A673 (cell line): ENCODE results near the gene ANKRD55. TPM values are rescaled to one million over a fixed set of nuclear protein-coding genes. Genes with fewer than 3 reads are reported as not detected.
"Not testable (repeated sequence)": the region's sequence is repeated elsewhere in the genome, so short reads cannot be mapped to it uniquely, and the experiment has no call there.

Experiments used
- BruUV-seq: library from RNA; stranded (reverse); fragments of 400-500 nt; replicated peaks from 2 replicates; lab custom pipeline; 2021; lab: Mats Ljungman, UMichigan
- CTCF ChIA-PET: fragments of 300-600 bp; sonication (Branson Sonifier 250); formaldehyde crosslinking; loops from one replicate; lab custom pipeline; 2022; ENCODE audit warnings: antibody characterized with exemption; lab: Charles Lee
- POLR2A ChIA-PET: fragments of 300-600 bp; sonication (Branson Sonifier 250); formaldehyde crosslinking; loops from one replicate; lab custom pipeline; 2022; ENCODE audit warnings: antibody characterized with exemption; ENCODE audit not compliant: low non-redundant PET; lab: Charles Lee
- DNase-seq: peaks from one replicate; pipeline ENCODE4 v3.0.0-alpha.2; 2015; ENCODE audit warnings: low spot score
- H3K27ac ChIP-seq: fragments of 200-600 bp; sonication (generic); 2 replicates; pipeline ENCODE4 v1.5.1; 2016; ENCODE audit warnings: mixed run types, low read depth, mild to moderate bottlenecking, mixed read lengths, antibody characterized with exemption, low read length; ENCODE audit not compliant: poor library complexity, severe bottlenecking
- H3K27me3 ChIP-seq: fragments of 200-600 bp; sonication (generic); replicated peaks from 2 replicates; pipeline ENCODE4 v1.6.1; 2017; ENCODE audit warnings: mixed run types, low read depth, mild to moderate bottlenecking, mixed read lengths, antibody characterized with exemption, low read length; ENCODE audit not compliant: insufficient read depth, poor library complexity
- H3K36me3 ChIP-seq: fragments of 200-600 bp; sonication (generic); 2 replicates; pipeline ENCODE4 v1.6.1; 2016; ENCODE audit warnings: mixed run types, mild to moderate bottlenecking, mixed read lengths, antibody characterized with exemption, low read length; ENCODE audit not compliant: insufficient read depth, poor library complexity, severe bottlenecking
- H3K4me1 ChIP-seq: fragments of 200-600 bp; sonication (generic); 2 replicates; pipeline ENCODE4 v1.6.1; 2017; ENCODE audit warnings: mixed run types, mild to moderate bottlenecking, mixed read lengths, antibody characterized with exemption, low read length; ENCODE audit not compliant: insufficient read depth, poor library complexity, severe bottlenecking
- H3K4me3 ChIP-seq: fragments of 200-600 bp; sonication (generic); 2 replicates; pipeline ENCODE4 v1.5.1; 2016; ENCODE audit warnings: low read depth, mixed run types, mild to moderate bottlenecking, mixed read lengths, low read length; ENCODE audit not compliant: poor library complexity, severe bottlenecking
- H3K9me3 ChIP-seq: fragments of 200-600 bp; sonication (generic); 2 replicates; pipeline ENCODE4 v1.6.1; 2016; ENCODE audit warnings: mixed run types, low read depth, mild to moderate bottlenecking, mixed read lengths, antibody characterized with exemption, low read length; ENCODE audit not compliant: poor library complexity, severe bottlenecking
- CTCF ChIP-seq: fragments of 300-800, 200-600 bp; sonication (generic); conservative IDR thresholded peaks from 2 replicates; pipeline ENCODE4 v1.5.1; 2017; ENCODE audit warnings: low read depth, mild to moderate bottlenecking, antibody characterized with exemption, low read length, moderate library complexity, mixed read lengths
- EZH2 ChIP-seq: fragments of 200-600 bp; sonication (generic); IDR thresholded peaks from 2 replicates; pipeline ENCODE4 v1.6.1; 2017; ENCODE audit warnings: borderline replicate concordance, low read depth, mild to moderate bottlenecking, mixed read lengths, antibody characterized with exemption, low read length; ENCODE audit not compliant: poor library complexity, severe bottlenecking
- intact Hi-C: fragments of 100-400 bp; cut with micrococcal nuclease; formaldehyde crosslinking; loops from one replicate; pipeline ENCODE4 v1.10.0; 2022; ENCODE audit not compliant: unreplicated experiment
- total RNA-seq: library from RNA; stranded (reverse); gene quantifications from 2 replicates; pipeline ENCODE4 v1.2.3, GENCODE V29; 2021

Gene ANKRD55
- total RNA-seq, 1 experiment from 2014 or later: not detected

DNA sequence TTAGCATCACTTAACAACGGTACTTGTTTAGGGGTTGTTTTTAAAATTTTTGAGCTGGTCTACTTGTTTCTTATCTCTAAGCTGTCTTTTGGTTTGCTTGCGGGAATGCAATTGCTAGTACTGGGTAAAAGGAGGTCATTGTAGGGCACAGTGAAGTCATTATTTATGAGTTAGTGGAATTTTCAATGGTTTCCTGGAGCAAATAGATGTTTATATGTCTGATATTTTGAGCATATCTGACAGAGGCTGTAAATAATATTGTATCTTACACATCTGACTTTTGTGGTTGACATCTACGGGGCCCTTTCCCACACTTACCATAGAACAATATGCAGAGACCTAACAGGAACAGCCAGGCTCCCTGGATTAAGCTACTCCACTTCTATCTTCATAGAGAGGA lies 147.9 kb downstream of the ANKRD55 start:
- Histone ChIP-seq H3K9me3 (no peaks in the 10 kb centered on the region), H3K27me3 (no peaks in the 10 kb centered on the region), H3K4me3 (no peak overlapping the region), H3K27ac (no peak overlapping the region), H3K4me1 (no peaks in the 10 kb centered on the region), H3K36me3 (no peaks in the 10 kb centered on the region)
- ChIA-PET CTCF (no interaction called here), POLR2A (no interaction called here)
- no TSS peak for BruUV-seq
- DNase-seq: no peak
- intact Hi-C loops: no loop called here
- TF ChIP-seq EZH2 (no peak), CTCF (no peak)

DNA sequence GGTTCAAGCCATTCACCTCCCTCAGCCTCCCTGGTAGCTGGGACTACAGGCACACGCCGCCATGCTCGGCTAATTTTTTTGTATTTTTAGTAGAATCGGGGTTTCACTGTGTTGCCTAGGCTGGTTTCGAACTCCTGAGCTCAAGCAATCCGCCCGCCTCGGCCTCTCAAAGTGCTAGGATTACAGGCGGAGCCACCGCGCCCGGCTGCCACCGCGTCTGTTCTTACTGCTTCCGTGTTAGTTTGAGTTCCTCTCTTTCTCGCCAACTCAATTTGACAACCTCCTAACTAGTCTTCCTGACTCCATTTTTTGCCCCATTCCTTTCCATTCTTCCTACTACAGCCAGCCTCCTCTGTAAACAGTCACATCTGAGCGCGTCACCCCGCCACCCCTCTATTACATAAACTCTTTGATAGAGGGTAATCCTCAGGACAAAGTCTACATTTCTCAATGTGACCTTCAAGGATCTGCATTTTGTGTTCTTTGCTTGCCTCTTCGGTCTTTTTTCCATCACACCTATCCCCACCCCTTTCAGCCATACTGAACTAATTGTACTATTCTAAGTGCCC lies 149.8 kb downstream of the ANKRD55 start:
- no peaks in the 10 kb centered on the region for H3K4me1 ChIP-seq
- H3K36me3 ChIP-seq: no peaks in the 10 kb centered on the region
- no peak for TF ChIP-seq CTCF
- TF ChIP-seq EZH2: no peak
- no peak overlapping the region for H3K4me3 ChIP-seq
- no peaks in the 10 kb centered on the region for H3K9me3 ChIP-seq
- no TSS peak for BruUV-seq
- H3K27me3 ChIP-seq: no peaks in the 10 kb centered on the region
- DNase-seq: no peak
- ChIA-PET POLR2A (no interaction called here), CTCF (no interaction called here)
- intact Hi-C loops: no loop called here
- H3K27ac ChIP-seq: no peak overlapping the region

DNA sequence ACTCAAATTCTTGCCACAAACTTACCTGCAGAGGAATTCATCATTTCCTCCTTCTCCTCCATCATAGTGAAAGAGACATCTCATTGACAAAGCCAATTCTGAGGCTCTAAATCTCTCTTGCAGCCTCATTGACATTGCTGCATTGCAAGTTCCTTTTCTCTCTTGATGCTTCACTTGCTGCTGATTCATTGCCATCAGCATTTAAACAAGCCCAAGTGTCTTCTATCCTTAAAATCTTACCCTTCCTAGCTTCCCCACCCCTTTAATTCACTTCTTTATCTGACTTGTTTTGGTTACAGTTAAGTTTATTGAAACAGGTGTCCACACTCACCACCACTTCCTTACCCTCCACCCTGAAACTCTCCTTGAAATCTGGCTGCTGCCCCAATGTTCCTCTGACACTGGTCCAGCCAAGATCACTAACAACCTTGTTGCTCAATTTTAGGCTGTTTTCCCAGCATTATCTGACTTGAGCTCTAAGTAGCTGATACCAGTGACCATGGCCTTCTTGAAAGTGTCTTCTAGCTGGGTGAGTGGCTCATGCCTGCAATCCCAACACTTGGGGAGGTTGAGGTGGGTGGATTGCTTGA lies 152.0 kb downstream of the ANKRD55 start:
- CTCF ChIA-PET, intact Hi-C loops, H3K27me3 ChIP-seq, BruUV-seq, H3K36me3 ChIP-seq, POLR2A ChIA-PET, H3K4me1 ChIP-seq, H3K9me3 ChIP-seq, H3K4me3 ChIP-seq, DNase-seq, H3K27ac ChIP-seq: not testable (repeated sequence)
